Measurements from ENCODE around the gene TBC1D23.
"Not testable (repeated sequence)": the region's sequence is repeated elsewhere in the genome, so short reads cannot be mapped to it uniquely, and the experiment has no call there.

The TBC1D23 gene

DNA sequence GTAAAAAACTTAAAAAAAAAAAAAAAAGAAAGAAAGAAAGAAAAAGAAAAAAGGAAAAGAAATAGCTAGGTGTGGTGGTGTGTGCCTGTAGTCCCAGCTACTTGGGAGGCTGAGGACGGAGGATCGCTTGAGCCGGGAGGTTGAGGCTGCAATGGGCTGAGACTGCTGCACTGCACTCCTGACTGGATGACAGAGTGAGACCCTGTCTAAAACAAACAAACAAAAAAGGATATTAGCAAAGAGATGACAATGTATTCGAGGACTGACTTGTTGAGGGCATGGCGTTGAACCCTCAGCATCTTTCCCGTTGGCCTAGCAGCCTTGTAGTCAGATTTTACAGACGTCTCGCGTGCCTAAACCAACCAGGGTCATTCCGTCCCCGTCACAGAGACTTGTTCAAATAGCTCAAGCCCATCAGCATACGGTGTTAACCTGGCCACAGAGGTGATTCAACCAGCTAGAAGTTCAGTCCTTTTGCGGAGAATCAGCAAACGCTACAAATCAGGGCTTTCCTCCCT, 73.2 kb downstream of the TBC1D23 start:
- Histone ChIP-seq H3K9ac (ENCODE audit: low read depth, low read length) (peak overlapping the region; percentile 19), H3K9me3 (ENCODE audit: control insufficient read depth, insufficient read depth, low read length) (no peaks in the 10 kb centered on the region), H3K36me3 (ENCODE audit: control insufficient read depth, insufficient read depth, low read length) (no peaks in the 10 kb centered on the region), H3K4me3 (ENCODE audit: low read depth, low read length) (peak overlapping the region; percentile 57), H3K4me1 (ENCODE audit: control insufficient read depth, insufficient read depth, low read length) (no peaks in the 10 kb centered on the region), H3K27me3 (ENCODE audit: control insufficient read depth, insufficient read depth, low read length) (peaks cover 2% of the 10 kb centered on the region)

DNA sequence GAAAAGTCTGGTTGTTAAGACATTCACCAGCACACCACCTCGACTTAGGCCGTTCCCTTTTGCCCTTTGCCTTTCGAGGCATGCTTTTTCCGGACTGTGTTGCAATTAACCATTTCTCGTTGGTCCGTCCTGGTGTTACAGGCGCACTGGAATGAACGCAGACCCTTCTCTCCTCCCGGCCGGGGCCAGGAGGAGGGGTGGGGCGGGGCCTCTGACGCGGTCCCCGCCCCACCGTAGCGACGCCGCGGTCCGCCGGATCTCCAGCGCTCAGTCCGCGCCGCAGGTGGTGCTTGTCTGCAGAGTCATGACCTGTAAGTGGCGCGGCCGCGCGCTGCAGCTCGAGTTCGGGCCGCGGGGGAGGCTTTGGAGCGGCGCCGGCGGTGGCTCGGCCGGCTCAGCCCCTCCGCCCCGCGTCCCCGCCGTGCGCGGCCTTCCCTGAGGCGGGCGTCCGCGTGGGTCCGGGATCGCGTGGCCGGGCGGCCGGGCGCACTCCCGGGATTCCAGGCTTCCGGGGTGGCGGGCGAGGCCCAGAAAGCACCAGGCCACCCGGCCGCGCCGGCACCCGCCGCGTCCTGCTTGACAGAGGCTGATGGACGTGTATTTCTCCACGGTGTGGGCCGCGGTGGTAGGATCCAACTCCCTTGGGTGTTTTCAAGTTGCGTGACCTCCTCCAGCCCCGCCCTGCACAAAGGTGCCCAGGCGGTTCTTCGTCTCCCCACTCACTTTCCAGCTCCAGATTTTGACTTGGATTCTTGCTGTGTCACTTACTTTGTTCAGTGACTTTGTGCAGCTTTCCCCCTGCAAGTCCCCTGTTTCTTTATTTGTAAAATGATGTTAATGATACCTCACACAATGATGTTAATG, 73.9 kb downstream of the TBC1D23 start, which contains the start of gene NIT2:
TSS of gene NIT2 (plus strand) at position 270 of the 864 bp plus-strand sequence. CDS start at position 305, 35 bp downstream.
- no peaks in the 10 kb centered on the region for H3K9me3 ChIP-seq (ENCODE audit: control insufficient read depth, insufficient read depth, low read length)
- peak within 1 kb of the TSS; percentile 74 for H3K9ac ChIP-seq (ENCODE audit: low read depth, low read length)
- H3K27me3 ChIP-seq (ENCODE audit: control insufficient read depth, insufficient read depth, low read length) = peaks cover 2% of the 10 kb centered on the region
- peaks cover 1% of the 10 kb centered on the region for H3K36me3 ChIP-seq (ENCODE audit: control insufficient read depth, insufficient read depth, low read length)
- peak within 1 kb of the TSS; percentile 57 for H3K4me3 ChIP-seq (ENCODE audit: low read depth, low read length)
- H3K4me1 ChIP-seq (ENCODE audit: control insufficient read depth, insufficient read depth, low read length) = no peaks in the 10 kb centered on the region

DNA sequence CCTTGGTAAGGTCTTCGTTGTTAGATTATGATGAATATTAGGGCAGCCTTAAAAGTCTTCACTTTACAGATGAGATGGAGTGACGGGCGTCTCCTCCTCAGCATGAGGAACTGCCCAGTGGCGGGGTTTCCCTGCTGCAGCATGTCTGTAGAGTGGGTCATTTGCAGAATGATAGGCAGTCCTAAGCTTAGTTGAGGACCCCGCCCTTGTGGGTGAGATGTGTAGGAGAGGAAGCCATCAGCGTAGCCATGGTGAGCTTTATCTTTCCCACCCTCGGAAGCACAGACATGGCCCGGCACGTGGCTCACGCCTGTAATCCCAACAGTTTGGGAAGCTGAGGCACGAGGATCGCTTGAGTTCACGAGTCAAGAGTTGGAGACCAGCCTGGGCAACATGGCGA, 74.6 kb downstream of the TBC1D23 start:
- Histone ChIP-seq H3K9me3 (ENCODE audit: control insufficient read depth, insufficient read depth, low read length) (no peaks in the 10 kb centered on the region), H3K4me3 (ENCODE audit: low read depth, low read length) (peak overlapping the region; percentile 57), H3K36me3 (ENCODE audit: control insufficient read depth, insufficient read depth, low read length) (peaks cover 5% of the 10 kb centered on the region), H3K4me1 (ENCODE audit: control insufficient read depth, insufficient read depth, low read length) (no peaks in the 10 kb centered on the region), H3K27me3 (ENCODE audit: control insufficient read depth, insufficient read depth, low read length) (peaks cover 2% of the 10 kb centered on the region), H3K9ac (ENCODE audit: low read depth, low read length) (no peak overlapping the region)

DNA sequence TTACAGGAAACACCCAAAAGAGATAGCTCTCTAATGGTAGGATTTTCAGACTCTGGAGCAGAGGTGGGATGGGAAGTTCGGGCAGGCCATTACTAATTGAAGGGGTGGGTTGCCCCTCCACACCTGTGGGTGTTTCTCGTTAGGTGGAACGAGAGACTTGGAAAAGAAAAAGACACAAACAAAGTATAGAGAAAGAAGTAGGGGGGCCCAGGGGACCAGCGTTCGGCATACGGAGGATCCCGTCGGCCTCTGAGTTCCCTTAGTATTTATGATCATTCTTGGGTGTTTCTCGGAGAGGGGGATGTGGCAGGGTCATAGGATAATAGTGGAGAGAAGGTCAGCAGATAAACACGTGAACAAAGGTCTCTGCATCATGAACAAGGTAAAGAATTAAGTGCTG, 75.4 kb downstream of the TBC1D23 start:
- not testable (repeated sequence) for H3K4me1 ChIP-seq (ENCODE audit: control insufficient read depth, insufficient read depth, low read length); H3K9me3 ChIP-seq (ENCODE audit: control insufficient read depth, insufficient read depth, low read length); H3K27me3 ChIP-seq (ENCODE audit: control insufficient read depth, insufficient read depth, low read length); H3K4me3 ChIP-seq (ENCODE audit: low read depth, low read length); H3K9ac ChIP-seq (ENCODE audit: low read depth, low read length); H3K36me3 ChIP-seq (ENCODE audit: control insufficient read depth, insufficient read depth, low read length)

DNA sequence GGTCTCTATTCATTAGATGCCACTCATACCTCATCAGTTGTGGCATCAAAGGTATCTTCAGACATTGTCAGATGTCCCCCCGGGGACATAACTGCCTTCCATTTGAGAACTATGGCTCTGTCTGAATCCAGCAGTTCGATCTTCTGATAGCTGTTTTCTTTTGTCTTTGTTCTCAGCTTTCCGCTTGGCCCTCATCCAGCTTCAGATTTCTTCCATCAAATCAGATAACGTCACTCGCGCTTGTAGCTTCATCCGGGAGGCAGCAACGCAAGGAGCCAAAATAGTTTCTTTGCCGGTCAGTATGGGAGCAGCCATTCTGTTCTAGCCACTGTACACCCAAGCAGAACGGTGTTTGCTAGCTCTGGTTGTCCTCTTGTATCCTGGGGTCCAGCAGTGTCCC, 78.1 kb downstream of the TBC1D23 start:
- Histone ChIP-seq H3K9ac (ENCODE audit: low read depth, low read length) (no peak overlapping the region), H3K36me3 (ENCODE audit: control insufficient read depth, insufficient read depth, low read length) (peaks cover 5% of the 10 kb centered on the region), H3K9me3 (ENCODE audit: control insufficient read depth, insufficient read depth, low read length) (no peaks in the 10 kb centered on the region), H3K4me1 (ENCODE audit: control insufficient read depth, insufficient read depth, low read length) (no peaks in the 10 kb centered on the region), H3K4me3 (ENCODE audit: low read depth, low read length) (no peak overlapping the region), H3K27me3 (ENCODE audit: control insufficient read depth, insufficient read depth, low read length) (no peaks in the 10 kb centered on the region)

DNA sequence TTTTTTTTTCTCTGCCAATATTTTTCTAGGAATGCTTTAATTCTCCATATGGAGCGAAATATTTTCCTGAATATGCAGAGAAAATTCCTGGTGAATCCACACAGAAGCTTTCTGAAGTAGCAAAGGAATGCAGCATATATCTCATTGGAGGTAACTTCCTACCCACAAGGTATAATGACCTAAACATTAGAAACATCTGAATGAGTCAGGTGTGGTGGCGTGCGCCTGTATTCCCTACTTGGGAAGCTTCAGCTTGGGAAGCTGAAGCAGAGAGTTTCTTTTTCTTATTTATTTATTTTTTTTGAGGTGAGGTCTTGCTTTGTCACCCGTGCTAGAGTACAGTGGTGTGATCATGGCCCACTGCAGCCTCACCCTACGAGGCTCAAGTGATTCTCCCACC, 79.0 kb downstream of the TBC1D23 start:
- no peak overlapping the region for H3K9ac ChIP-seq (ENCODE audit: low read depth, low read length)
- H3K36me3 ChIP-seq (ENCODE audit: control insufficient read depth, insufficient read depth, low read length) = peaks cover 5% of the 10 kb centered on the region
- H3K4me1 ChIP-seq (ENCODE audit: control insufficient read depth, insufficient read depth, low read length) = no peaks in the 10 kb centered on the region
- no peaks in the 10 kb centered on the region for H3K9me3 ChIP-seq (ENCODE audit: control insufficient read depth, insufficient read depth, low read length)
- no peaks in the 10 kb centered on the region for H3K27me3 ChIP-seq (ENCODE audit: control insufficient read depth, insufficient read depth, low read length)
- H3K4me3 ChIP-seq (ENCODE audit: low read depth, low read length) = no peak overlapping the region

DNA sequence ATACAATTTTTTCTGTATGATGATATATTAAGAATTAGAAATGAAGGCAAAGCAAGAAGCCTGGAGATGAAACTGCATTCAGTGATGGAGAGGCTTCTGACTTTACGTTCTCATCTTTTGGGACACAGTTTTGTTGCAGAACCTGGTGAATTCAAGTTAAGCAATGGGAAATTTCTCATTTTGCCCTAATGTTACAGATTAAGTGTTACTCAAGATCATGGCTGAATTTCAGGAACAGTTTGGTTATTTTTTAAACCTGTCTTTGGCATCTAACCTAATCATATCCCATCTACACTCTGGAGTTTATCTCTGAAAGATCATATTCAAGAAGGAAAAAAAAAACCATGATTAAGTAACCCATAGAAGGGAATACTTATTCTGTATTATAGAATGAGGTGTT, 79.7 kb downstream of the TBC1D23 start:
- H3K4me1 ChIP-seq (ENCODE audit: control insufficient read depth, insufficient read depth, low read length) = no peaks in the 10 kb centered on the region
- H3K4me3 ChIP-seq (ENCODE audit: low read depth, low read length) = no peak overlapping the region
- H3K9ac ChIP-seq (ENCODE audit: low read depth, low read length) = no peak overlapping the region
- H3K9me3 ChIP-seq (ENCODE audit: control insufficient read depth, insufficient read depth, low read length) = no peaks in the 10 kb centered on the region
- peaks cover 5% of the 10 kb centered on the region for H3K36me3 ChIP-seq (ENCODE audit: control insufficient read depth, insufficient read depth, low read length)
- no peaks in the 10 kb centered on the region for H3K27me3 ChIP-seq (ENCODE audit: control insufficient read depth, insufficient read depth, low read length)

DNA sequence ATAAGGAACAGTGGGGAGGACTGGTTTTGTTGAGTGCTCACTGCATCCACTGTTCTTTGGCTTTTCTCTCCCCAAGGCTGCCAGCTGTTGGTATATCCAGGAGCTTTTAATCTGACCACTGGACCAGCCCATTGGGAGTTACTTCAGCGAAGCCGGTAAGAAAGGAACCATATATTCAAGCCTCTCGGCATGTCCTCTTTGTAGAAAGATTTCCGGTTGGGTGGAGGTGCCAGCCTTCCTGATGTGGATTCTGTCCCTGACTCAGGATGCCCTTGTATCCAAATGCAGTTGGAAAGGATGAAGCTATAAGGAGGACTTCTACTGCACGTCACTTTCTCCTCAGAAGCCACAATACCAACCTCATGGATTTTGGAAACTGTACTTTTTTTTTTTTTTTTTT, 87.9 kb downstream of the TBC1D23 start:
- Histone ChIP-seq H3K9me3 (ENCODE audit: control insufficient read depth, insufficient read depth, low read length) (no peaks in the 10 kb centered on the region), H3K9ac (ENCODE audit: low read depth, low read length) (no peak overlapping the region), H3K27me3 (ENCODE audit: control insufficient read depth, insufficient read depth, low read length) (no peaks in the 10 kb centered on the region), H3K4me1 (ENCODE audit: control insufficient read depth, insufficient read depth, low read length) (no peaks in the 10 kb centered on the region), H3K36me3 (ENCODE audit: control insufficient read depth, insufficient read depth, low read length) (peaks cover 14% of the 10 kb centered on the region), H3K4me3 (ENCODE audit: low read depth, low read length) (no peak overlapping the region)

DNA sequence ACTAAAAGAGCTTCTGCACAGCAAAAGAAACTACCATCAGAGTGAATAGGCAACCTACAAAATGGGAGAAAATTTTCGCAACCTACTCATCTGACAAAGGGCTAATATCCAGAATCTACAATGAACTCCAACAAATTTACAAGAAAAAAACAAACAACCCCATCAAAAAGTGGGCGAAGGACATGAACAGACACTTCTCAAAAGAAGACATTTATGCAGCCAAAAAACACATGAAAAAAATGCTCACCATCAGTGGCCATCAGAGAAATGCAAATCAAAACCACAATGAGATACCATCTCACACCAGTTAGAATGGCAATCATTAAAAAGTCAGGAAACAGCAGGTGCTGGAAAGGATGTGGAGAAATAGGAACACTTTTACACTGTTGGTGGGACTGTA, 91.0 kb downstream of the TBC1D23 start:
- H3K36me3 ChIP-seq (ENCODE audit: control insufficient read depth, insufficient read depth, low read length) = peaks cover 15% of the 10 kb centered on the region
- H3K9me3 ChIP-seq (ENCODE audit: control insufficient read depth, insufficient read depth, low read length); H3K4me3 ChIP-seq (ENCODE audit: low read depth, low read length); H3K4me1 ChIP-seq (ENCODE audit: control insufficient read depth, insufficient read depth, low read length); H3K9ac ChIP-seq (ENCODE audit: low read depth, low read length); H3K27me3 ChIP-seq (ENCODE audit: control insufficient read depth, insufficient read depth, low read length): not testable (repeated sequence)

DNA sequence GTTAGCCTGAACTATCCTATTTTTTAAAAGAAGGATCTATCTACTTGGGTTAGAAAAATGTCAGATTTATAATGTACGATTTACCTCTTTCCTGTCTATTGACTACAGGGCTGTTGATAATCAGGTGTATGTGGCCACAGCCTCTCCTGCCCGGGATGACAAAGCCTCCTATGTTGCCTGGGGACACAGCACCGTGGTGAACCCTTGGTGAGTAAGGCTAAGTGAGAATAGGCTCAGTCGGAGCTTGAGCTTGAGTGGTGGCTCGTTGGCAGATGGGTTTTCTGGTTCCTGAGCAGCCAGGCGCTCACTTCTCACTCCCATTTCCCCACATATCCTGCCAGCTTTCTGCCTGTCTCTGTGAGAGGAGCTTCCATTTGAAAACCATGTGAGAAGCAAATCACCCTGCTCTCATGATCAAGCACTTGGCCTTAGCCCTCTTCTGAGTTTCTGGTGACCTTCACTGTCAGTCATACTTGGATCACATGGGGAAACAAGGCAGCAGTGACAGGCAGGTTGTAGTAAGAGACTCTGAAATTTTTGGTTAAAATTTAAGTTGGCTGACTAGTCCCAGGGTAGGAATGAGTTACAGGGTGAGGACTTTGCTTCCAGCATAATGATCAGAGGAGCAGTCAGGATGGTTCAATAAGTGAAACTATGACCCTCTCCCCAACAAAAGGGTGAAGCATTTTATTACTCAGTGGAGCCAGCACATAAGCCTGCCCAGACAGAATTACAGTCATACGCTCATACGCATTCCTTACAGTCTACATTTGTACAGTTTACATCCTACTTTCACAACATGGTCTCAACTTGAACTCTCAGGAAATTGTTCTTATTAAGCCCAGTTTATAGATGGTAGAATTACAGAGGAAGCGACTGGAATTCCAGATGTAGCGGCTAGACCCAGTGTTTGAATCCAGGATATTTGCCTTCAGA, 91.8 kb downstream of the TBC1D23 start:
- Histone ChIP-seq H3K9me3 (ENCODE audit: control insufficient read depth, insufficient read depth, low read length) (no peaks in the 10 kb centered on the region), H3K4me1 (ENCODE audit: control insufficient read depth, insufficient read depth, low read length) (no peaks in the 10 kb centered on the region), H3K4me3 (ENCODE audit: low read depth, low read length) (no peak overlapping the region), H3K27me3 (ENCODE audit: control insufficient read depth, insufficient read depth, low read length) (no peaks in the 10 kb centered on the region), H3K9ac (ENCODE audit: low read depth, low read length) (no peak overlapping the region), H3K36me3 (ENCODE audit: control insufficient read depth, insufficient read depth, low read length) (peaks cover 15% of the 10 kb centered on the region)

DNA sequence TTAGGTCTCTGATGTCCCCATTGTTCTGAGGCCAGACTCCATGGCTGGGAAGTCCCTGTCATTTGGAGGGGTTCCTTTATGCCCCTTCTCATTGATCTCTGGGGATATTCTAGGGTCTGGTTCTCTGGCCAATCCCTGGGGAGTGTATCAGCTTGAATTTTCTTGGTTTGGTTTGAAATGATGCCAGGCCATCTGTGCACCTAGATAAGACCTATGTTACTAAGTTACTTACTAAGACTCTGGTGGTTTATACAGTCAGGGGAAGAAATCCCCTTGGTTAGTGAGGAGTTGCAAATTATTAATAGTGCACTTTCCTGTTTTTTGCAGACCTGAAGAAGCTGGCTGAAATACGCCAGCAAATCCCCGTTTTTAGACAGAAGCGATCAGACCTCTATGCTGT, 94.1 kb downstream of the TBC1D23 start:
- Histone ChIP-seq H3K9me3 (ENCODE audit: control insufficient read depth, insufficient read depth, low read length) (no peaks in the 10 kb centered on the region), H3K4me1 (ENCODE audit: control insufficient read depth, insufficient read depth, low read length) (no peaks in the 10 kb centered on the region), H3K27me3 (ENCODE audit: control insufficient read depth, insufficient read depth, low read length) (no peaks in the 10 kb centered on the region), H3K9ac (ENCODE audit: low read depth, low read length) (no peak overlapping the region), H3K4me3 (ENCODE audit: low read depth, low read length) (no peak overlapping the region), H3K36me3 (ENCODE audit: control insufficient read depth, insufficient read depth, low read length) (peaks cover 11% of the 10 kb centered on the region)

Measured in iPS-15b (cell line).